ENCODE results near the gene SMARCA4. TPM values are rescaled to one million over a fixed set of nuclear protein-coding genes. Genes with fewer than 3 reads are reported as not detected.

The SMARCA4 gene
- total and polyA plus RNA-seq, 2 experiments from 2014 or later: 80.7 to 93.4 TPM

DNA sequence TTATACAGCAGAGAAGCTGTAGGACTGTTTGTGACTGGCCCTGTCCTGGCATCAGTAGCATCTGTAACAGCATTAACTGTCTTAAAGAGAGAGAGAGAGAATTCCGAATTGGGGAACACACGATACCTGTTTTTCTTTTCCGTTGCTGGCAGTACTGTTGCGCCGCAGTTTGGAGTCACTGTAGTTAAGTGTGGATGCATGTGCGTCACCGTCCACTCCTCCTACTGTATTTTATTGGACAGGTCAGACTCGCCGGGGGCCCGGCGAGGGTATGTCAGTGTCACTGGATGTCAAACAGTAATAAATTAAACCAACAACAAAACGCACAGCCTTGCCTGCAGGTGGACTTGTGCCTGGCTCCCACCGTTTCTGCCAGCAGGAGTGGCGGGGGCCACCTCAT, 101.1 kb downstream of the SMARCA4 start:
- Histone ChIP-seq H3K27ac (no peak overlapping the region), H3K4me1 (ENCODE audit: insufficient read depth) (peaks cover 3% of the 10 kb centered on the region)
- 86% methylated on average over 14 of the region's 14 CpGs for WGBS (ENCODE audit: low lambda C conversion rate, missing lambda C conversion rate)

DNA sequence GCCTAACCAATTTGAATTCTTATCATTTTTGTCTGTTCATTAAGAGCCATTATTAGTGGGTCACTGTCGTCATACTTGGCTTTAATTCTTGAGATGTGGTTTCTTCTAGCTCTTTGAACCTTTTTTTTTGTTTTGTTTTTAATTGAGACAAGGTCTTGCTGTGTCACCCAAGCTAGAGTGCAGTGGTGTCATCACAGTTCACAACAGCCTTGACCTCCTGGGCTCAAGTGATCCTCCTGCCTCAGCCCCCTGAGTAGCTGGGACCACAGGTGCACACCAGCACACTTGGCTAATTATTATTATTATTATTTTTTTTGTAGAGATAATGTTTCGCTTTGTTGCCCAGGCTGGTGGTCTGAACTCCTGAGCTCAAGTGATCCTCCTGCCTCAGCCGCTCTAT, 102.6 kb downstream of the SMARCA4 start:
- Histone ChIP-seq H3K9me3 (ENCODE audit: low read depth) (no peaks in the 10 kb centered on the region), H3K4me2 (no peak overlapping the region), H3K4me1 (ENCODE audit: insufficient read depth) (peaks cover 3% of the 10 kb centered on the region), H2AFZ (no peak overlapping the region), H3K4me3 (no peak overlapping the region), H3K27ac (no peak overlapping the region), H3K79me2 (no peaks in the 10 kb centered on the region), H3K36me3 (replicated peaks; ENCODE audit: insufficient read depth, low read depth) (no peaks in the 10 kb centered on the region), H3K9me2 (replicated peaks; ENCODE audit: insufficient read depth) (no peaks in the 10 kb centered on the region), H3K27me3 (no peaks in the 10 kb centered on the region), H4K20me1 (ENCODE audit: insufficient read depth, poor library complexity, severe bottlenecking) (no peaks in the 10 kb centered on the region)
- no peak for DNase-seq (ENCODE audit: low spot score)
- TF ChIP-seq EZH2 (IDR thresholded peaks at IDR 0.05; ENCODE audit: borderline replicate concordance) (no peak), EZH2phosphoT487 (IDR thresholded peaks at IDR 0.05; ENCODE audit: low read depth, severe bottlenecking, unreplicated experiment) (no peak)
- TF ChIP-seq, protein P1, sequence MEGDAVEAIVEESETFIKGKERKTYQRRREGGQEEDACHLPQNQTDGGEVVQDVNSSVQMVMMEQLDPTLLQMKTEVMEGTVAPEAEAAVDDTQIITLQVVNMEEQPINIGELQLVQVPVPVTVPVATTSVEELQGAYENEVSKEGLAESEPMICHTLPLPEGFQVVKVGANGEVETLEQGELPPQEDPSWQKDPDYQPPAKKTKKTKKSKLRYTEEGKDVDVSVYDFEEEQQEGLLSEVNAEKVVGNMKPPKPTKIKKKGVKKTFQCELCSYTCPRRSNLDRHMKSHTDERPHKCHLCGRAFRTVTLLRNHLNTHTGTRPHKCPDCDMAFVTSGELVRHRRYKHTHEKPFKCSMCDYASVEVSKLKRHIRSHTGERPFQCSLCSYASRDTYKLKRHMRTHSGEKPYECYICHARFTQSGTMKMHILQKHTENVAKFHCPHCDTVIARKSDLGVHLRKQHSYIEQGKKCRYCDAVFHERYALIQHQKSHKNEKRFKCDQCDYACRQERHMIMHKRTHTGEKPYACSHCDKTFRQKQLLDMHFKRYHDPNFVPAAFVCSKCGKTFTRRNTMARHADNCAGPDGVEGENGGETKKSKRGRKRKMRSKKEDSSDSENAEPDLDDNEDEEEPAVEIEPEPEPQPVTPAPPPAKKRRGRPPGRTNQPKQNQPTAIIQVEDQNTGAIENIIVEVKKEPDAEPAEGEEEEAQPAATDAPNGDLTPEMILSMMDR (IDR thresholded peaks at IDR 0.05; ENCODE audit: poor library complexity): no peak
- 92% methylated on average over 3 of the region's 3 CpGs for WGBS (ENCODE audit: low lambda C conversion rate, missing lambda C conversion rate)

More for the DNA sequence above, 101.1 kb downstream of the SMARCA4 start:
- TF ChIP-seq EZH2 (IDR thresholded peaks at IDR 0.05; ENCODE audit: borderline replicate concordance): no peak
- no peak for TF ChIP-seq EZH2phosphoT487 (IDR thresholded peaks at IDR 0.05; ENCODE audit: low read depth, severe bottlenecking, unreplicated experiment)
- TF ChIP-seq, protein P1 (IDR thresholded peaks at IDR 0.05; ENCODE audit: poor library complexity): no peak
- H3K36me3 ChIP-seq (replicated peaks; ENCODE audit: insufficient read depth, low read depth): no peaks in the 10 kb centered on the region
- no peak overlapping the region for H3K4me3 ChIP-seq
- no peak for DNase-seq (ENCODE audit: low spot score)
- H4K20me1 ChIP-seq (ENCODE audit: insufficient read depth, poor library complexity, severe bottlenecking): no peaks in the 10 kb centered on the region
- H3K27me3 ChIP-seq: no peaks in the 10 kb centered on the region
- no peaks in the 10 kb centered on the region for H3K9me3 ChIP-seq (ENCODE audit: low read depth)
- H3K79me2 ChIP-seq: no peaks in the 10 kb centered on the region
- H3K4me2 ChIP-seq: no peak overlapping the region
- H3K9me2 ChIP-seq (replicated peaks; ENCODE audit: insufficient read depth): no peaks in the 10 kb centered on the region
- no peak overlapping the region for H2AFZ ChIP-seq

DNA sequence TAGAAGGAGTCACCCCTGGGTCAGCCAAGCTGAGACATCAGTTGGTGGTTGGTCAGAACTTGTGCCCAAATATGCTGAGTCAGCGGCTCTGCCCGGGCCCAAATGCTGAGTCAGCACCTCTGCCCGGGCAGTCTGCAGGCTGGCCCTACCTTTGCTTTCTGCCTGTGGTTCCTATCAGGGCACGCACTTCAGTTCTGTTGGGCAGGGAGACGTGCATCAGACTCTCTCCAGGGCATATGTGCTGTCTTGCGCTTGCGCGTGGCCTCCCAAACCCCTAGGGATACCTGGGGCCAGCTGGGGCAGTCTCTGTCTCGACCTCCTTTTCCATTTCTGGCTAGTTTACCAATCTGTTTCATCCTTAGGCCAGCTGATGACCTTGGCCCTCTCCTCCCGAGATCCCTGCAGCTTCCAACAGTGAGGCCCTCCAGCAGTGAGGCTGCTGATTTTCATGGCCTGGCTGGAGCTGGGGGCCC, 104.0 kb downstream of the SMARCA4 start:
- no peak overlapping the region for H3K27ac ChIP-seq
- no peaks in the 10 kb centered on the region for H3K79me2 ChIP-seq
- H3K27me3 ChIP-seq: no peaks in the 10 kb centered on the region
- H4K20me1 ChIP-seq (ENCODE audit: insufficient read depth, poor library complexity, severe bottlenecking): no peaks in the 10 kb centered on the region
- no peaks in the 10 kb centered on the region for H3K9me3 ChIP-seq (ENCODE audit: low read depth)
- no peak for DNase-seq (ENCODE audit: low spot score)
- no peak overlapping the region for H3K4me2 ChIP-seq
- peaks cover 3% of the 10 kb centered on the region for H3K4me1 ChIP-seq (ENCODE audit: insufficient read depth)
- TF ChIP-seq, protein P1 (IDR thresholded peaks at IDR 0.05; ENCODE audit: poor library complexity): no peak
- TF ChIP-seq EZH2phosphoT487 (IDR thresholded peaks at IDR 0.05; ENCODE audit: low read depth, severe bottlenecking, unreplicated experiment): no peak
- no peak for TF ChIP-seq EZH2 (IDR thresholded peaks at IDR 0.05; ENCODE audit: borderline replicate concordance)
- WGBS (ENCODE audit: low lambda C conversion rate, missing lambda C conversion rate): 87% methylated on average over 10 of the region's 10 CpGs
- H3K9me2 ChIP-seq (replicated peaks; ENCODE audit: insufficient read depth): no peaks in the 10 kb centered on the region
- no peaks in the 10 kb centered on the region for H3K36me3 ChIP-seq (replicated peaks; ENCODE audit: insufficient read depth, low read depth)
- no peak overlapping the region for H2AFZ ChIP-seq
- no peak overlapping the region for H3K4me3 ChIP-seq

DNA sequence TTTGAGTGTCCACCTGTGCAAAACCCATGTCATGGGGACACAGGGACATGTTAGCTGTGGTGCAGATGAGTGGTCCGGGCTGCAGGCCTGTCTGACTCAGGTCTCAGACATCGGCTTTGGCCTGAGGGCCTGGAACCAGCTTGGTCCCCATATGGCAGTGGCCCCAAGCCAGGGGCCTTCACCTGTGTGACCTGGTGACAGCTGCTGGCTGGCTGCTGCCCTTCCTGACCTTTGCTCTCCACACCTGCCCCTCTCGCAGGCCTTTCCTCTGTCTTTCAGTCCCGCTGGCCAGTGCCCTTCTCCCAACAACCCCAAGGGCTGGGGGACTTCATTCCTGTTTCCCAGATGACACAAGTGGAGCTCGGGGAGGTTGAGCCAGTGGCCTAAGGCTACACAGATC, 105.5 kb downstream of the SMARCA4 start:
- Histone ChIP-seq H3K9me2 (replicated peaks; ENCODE audit: insufficient read depth) (no peaks in the 10 kb centered on the region), H3K4me2 (no peak overlapping the region), H3K27me3 (no peaks in the 10 kb centered on the region), H3K27ac (no peak overlapping the region), H3K36me3 (replicated peaks; ENCODE audit: insufficient read depth, low read depth) (no peaks in the 10 kb centered on the region), H3K9me3 (ENCODE audit: low read depth) (no peaks in the 10 kb centered on the region), H3K79me2 (no peaks in the 10 kb centered on the region), H3K4me1 (ENCODE audit: insufficient read depth) (peaks cover 3% of the 10 kb centered on the region), H2AFZ (no peak overlapping the region), H3K4me3 (no peak overlapping the region), H4K20me1 (ENCODE audit: insufficient read depth, poor library complexity, severe bottlenecking) (no peaks in the 10 kb centered on the region)
- WGBS (ENCODE audit: low lambda C conversion rate, missing lambda C conversion rate): 96% methylated on average over 5 of the region's 5 CpGs
- no peak for DNase-seq (ENCODE audit: low spot score)
- TF ChIP-seq EZH2 (IDR thresholded peaks at IDR 0.05; ENCODE audit: borderline replicate concordance): no peak
- TF ChIP-seq EZH2phosphoT487 (IDR thresholded peaks at IDR 0.05; ENCODE audit: low read depth, severe bottlenecking, unreplicated experiment): no peak
- TF ChIP-seq, protein P1 (IDR thresholded peaks at IDR 0.05; ENCODE audit: poor library complexity): no peak

All from hepatocyte (in vitro differentiated cells).